ENCODE data around the gene PSAP.
"Not testable (repeated sequence)": the region's sequence is repeated elsewhere in the genome, so short reads cannot be mapped to it uniquely, and the experiment has no call there.

Gene PSAP

GRCh38 chr10:71850743-71851464 lies at the start of gene PSAP:
Gene PSAP (minus strand): TSS chr10:71851251. CDS start chr10:71851221, 30 bp downstream.
- DNase-seq (ENCODE audit: low read depth), result peak; percentile 98

GRCh38 chr10:71900441-71901180 lies 49.6 kb upstream of the PSAP start:
- no peak for DNase-seq (ENCODE audit: low read depth)

- DNase-seq (ENCODE audit: low read depth), result no peak
Observed at GRCh38 chr10:71899665-71900412, 48.8 kb upstream of the PSAP start.

- not testable (repeated sequence) for DNase-seq (ENCODE audit: low read depth)
Observed at GRCh38 chr10:71898346-71898745, 47.3 kb upstream of the PSAP start.

- DNase-seq (ENCODE audit: low read depth), result no peak
Observed at GRCh38 chr10:71893920-71894319, 42.9 kb upstream of the PSAP start.

- no peak for DNase-seq (ENCODE audit: low read depth)
Observed at GRCh38 chr10:71893258-71893815, 42.3 kb upstream of the PSAP start.

- DNase-seq (ENCODE audit: low read depth), result no peak
Observed at GRCh38 chr10:71891437-71891836, 40.4 kb upstream of the PSAP start.

GRCh38 chr10:71889388-71889987 lies 38.4 kb upstream of the PSAP start:
- DNase-seq (ENCODE audit: low read depth), result no peak

- DNase-seq (ENCODE audit: low read depth), result peak; percentile 37
Observed at GRCh38 chr10:71888623-71889387, 37.8 kb upstream of the PSAP start.

GRCh38 chr10:71888248-71888622 lies 37.2 kb upstream of the PSAP start:
- DNase-seq (ENCODE audit: low read depth), result no peak

GRCh38 chr10:71887743-71888142 lies 36.7 kb upstream of the PSAP start:
- DNase-seq (ENCODE audit: low read depth), result no peak

- DNase-seq (ENCODE audit: low read depth), result no peak
Observed at GRCh38 chr10:71882813-71883659, 32.0 kb upstream of the PSAP start.

- DNase-seq (ENCODE audit: low read depth), result no peak
Observed at GRCh38 chr10:71881647-71882355, 30.8 kb upstream of the PSAP start.

GRCh38 chr10:71881307-71881624 lies 30.2 kb upstream of the PSAP start:
- not testable (repeated sequence) for DNase-seq (ENCODE audit: low read depth)

GRCh38 chr10:71880425-71881306 lies 29.6 kb upstream of the PSAP start:
- DNase-seq (ENCODE audit: low read depth), result no peak

GRCh38 chr10:71878327-71879034 lies 27.4 kb upstream of the PSAP start:
- DNase-seq (ENCODE audit: low read depth), result no peak

- no peak for DNase-seq (ENCODE audit: low read depth)
Observed at GRCh38 chr10:71877821-71878220, 26.8 kb upstream of the PSAP start.

- DNase-seq (ENCODE audit: low read depth), result not testable (repeated sequence)
Observed at GRCh38 chr10:71874680-71875354, 23.8 kb upstream of the PSAP start.
